Mammary microvascular endothelial cell (primary cell): Measurements from ENCODE around the gene C21orf91. TPM values are rescaled to one million over a fixed set of nuclear protein-coding genes. Genes with fewer than 3 reads are reported as not detected.

ENCODE experiments used
- total RNA-seq: library from RNA; depleted of rRNA; stranded (reverse); fragments of >200 nt; gene quantifications from 2 replicates; pipeline ENCODE4 v1.2.3, GENCODE V29; 2015

The C21orf91 gene
- total RNA-seq: 2.9 and 3.8 TPM in 2 replicates

DNA sequence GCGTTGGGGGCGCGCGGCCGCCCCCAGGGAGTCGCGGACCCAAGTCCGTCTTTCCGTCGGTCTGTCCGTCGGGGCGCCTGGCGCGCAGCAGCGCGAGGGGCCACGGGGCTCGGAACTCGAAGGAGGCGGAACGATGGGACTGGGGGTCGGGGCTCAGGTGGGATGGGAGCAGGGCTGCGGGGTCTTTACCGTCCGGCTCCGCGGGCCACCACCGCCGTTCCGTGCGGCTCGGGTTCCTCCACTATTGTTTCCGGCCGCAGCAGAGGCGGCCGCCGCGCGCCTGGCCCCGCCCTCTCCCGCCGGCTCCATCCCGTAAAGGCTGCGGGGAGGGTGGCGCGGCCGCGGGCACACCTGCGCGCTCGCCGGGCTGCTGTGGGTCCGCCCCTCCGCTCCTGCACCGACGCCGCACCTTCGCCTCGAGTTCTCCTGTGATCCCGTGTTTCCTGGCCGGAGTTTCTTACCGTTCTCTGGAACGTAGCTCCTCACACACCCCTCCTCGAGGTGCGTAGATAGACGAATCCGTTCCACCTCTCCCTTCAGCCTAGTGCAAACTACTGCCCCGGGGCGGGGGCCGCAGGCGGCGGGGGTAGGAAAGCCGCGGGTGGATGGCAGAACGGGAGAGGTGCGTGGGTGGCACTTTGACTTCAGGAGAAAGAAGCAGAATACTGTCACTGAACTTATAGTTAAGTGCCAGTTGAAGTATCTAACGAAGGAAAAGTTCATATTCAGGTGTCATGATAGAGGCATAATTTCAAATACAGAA, at the start of gene C21orf91:
C21orf91 (minus strand) TSS at position 243 of the 763 bp plus-strand sequence. CDS start 1,038 bp downstream, outside the sequence.

Other genes starting within 250 kb of the C21orf91 start
- 36.2 and 44.4 TPM in 2 replicates for gene BTG3, start 206.5 kb downstream of the C21orf91 start, total RNA-seq